Breast epithelium (tissue), 4 donors: Measurements from ENCODE around the gene GABRR2. TPM values are rescaled to one million over a fixed set of nuclear protein-coding genes. Genes with fewer than 3 reads are reported as not detected.

Experiments used
- DNase-seq, 2 donors: peaks; one replicate each; pipeline ENCODE4 v3.0.0-alpha.2; 2019; ENCODE audit warnings: low spot score in 2 of 2
- H3K27ac ChIP-seq, 2 donors: fragments of 200-600 bp; sonication (generic) in 1 of 2; one replicate each; pipeline ENCODE4 v1.5.1; 2016 to 2019; ENCODE audit warnings: mild to moderate bottlenecking in 1 of 2
- H3K27me3 ChIP-seq, 2 donors: fragments of 200-600 bp; sonication (generic) in 1 of 2; one replicate each; pipeline versions ENCODE4 v1.5.1 to v1.6.0; 2017 to 2019; ENCODE audit warnings: control low read depth in 1 of 2, mild to moderate bottlenecking in 1 of 2
- H3K36me3 ChIP-seq: fragments of 200-600 bp; one replicate; pipeline ENCODE4 v1.5.1; 2019
- H3K4me1 ChIP-seq, 2 donors: fragments of 200-600 bp; sonication (generic); one replicate each; pipeline ENCODE4 v1.5.1; 2016 to 2019; ENCODE audit warnings: control low read depth in 1 of 2
- H3K4me3 ChIP-seq, 3 donors: fragments of 200-600 bp; sonication (generic); 1 replicate in 2 of 3; 2 replicates in 1 of 3; pipeline ENCODE4 v1.5.1; 2016 to 2019; ENCODE audit warnings: mild to moderate bottlenecking in 3 of 3, moderate library complexity in 2 of 3
- H3K9me3 ChIP-seq, 2 donors: fragments of 200-600 bp; sonication (generic) in 1 of 2; one replicate each; pipeline ENCODE4 v1.5.1; 2016 to 2019; ENCODE audit warnings: control low read depth in 1 of 2
- CTCF ChIP-seq, 3 donors: fragments of 450-650 bp; IDR thresholded peaks; one replicate each; pipeline ENCODE4 v1.5.1; 2016 to 2017; ENCODE audit warnings: antibody characterized with exemption in 3 of 3, mild to moderate bottlenecking in 3 of 3, moderate library complexity in 3 of 3
- POLR2A ChIP-seq: fragments of 450-650 bp; IDR thresholded peaks from one replicate; pipeline ENCODE4 v1.6.1; 2016; ENCODE audit warnings: antibody characterized with exemption, mild to moderate bottlenecking, moderate library complexity
- POLR2AphosphoS5 ChIP-seq, 3 donors: sonication (generic); formaldehyde crosslinking; IDR thresholded peaks; one replicate each; pipeline ENCODE4 v1.6.1; 2017; ENCODE audit warnings: antibody characterized with exemption in 3 of 3
- intact Hi-C: fragments of 100-400 bp; cut with DNase I; formaldehyde crosslinking; loops from one replicate; pipeline ENCODE4 v1.15.1; 2023; ENCODE audit warnings: low total_unique reads
- total RNA-seq, 3 donors: library from RNA; depleted of rRNA; stranded (reverse); fragments of >200 nt; gene quantifications; one replicate each; pipeline ENCODE4 v1.1.0, GENCODE V29; 2016

The GABRR2 gene
- total RNA-seq, 3 donors from 2014 or later: 0.32 to 3.3 (median 2.3) TPM

- Histone ChIP-seq H3K36me3 (no peaks in the 10 kb centered on the region), H3K9me3 (no peaks in the 10 kb centered on the region), H3K4me1 (peaks cover 0 to 16% of the 10 kb centered on the region in 2 donors), H3K27ac (no peak overlapping the region), H3K27me3 (no peaks in the 10 kb centered on the region), H3K4me3 (no peak overlapping the region)
- TF ChIP-seq POLR2AphosphoS5 (IDR thresholded peaks at IDR 0.05) (no peak), CTCF (IDR thresholded peaks at IDR 0.05) (no peak)
- no peak for DNase-seq
- intact Hi-C loops: no loop called here
Measured at GRCh38 chr6:89314692-89315091, 407 bp downstream of the GABRR2 start.

- DNase-seq: no peak
- peaks cover 0 to 16% of the 10 kb centered on the region in 2 donors for H3K4me1 ChIP-seq
- TF ChIP-seq POLR2A (no peak), POLR2AphosphoS5 (IDR thresholded peaks at IDR 0.05) (no peak), CTCF (IDR thresholded peaks at IDR 0.05) (no peak)
- peak overlapping the region; percentile 74 to 76 for H3K27ac ChIP-seq
- H3K36me3 ChIP-seq: no peaks in the 10 kb centered on the region
- H3K4me3 ChIP-seq: no peak overlapping the region
- H3K9me3 ChIP-seq: no peaks in the 10 kb centered on the region
- intact Hi-C loops: no loop called here
- H3K27me3 ChIP-seq: no peaks in the 10 kb centered on the region
Measured at GRCh38 chr6:89313006-89313405, 2.1 kb downstream of the GABRR2 start.

- TF ChIP-seq CTCF (IDR thresholded peaks at IDR 0.05) (peak in 2 of 3 donors; percentile 41 to 60), POLR2A (no peak)
- intact Hi-C loops: no loop called here
- peak in 1 of 2 donors; percentile 43 for DNase-seq
- Histone ChIP-seq H3K27ac (peak overlapping the region; percentile 74 to 76), H3K9me3 (no peaks in the 10 kb centered on the region), H3K4me1 (peaks cover 0 to 16% of the 10 kb centered on the region in 2 donors), H3K27me3 (no peaks in the 10 kb centered on the region), H3K36me3 (no peaks in the 10 kb centered on the region), H3K4me3 (peak overlapping the region in 2 of 3 donors; percentile 11 to 36)
Measured at GRCh38 chr6:89311853-89312531, 3.1 kb downstream of the GABRR2 start.

- DNase-seq: no peak
- no peak for TF ChIP-seq POLR2AphosphoS5 (IDR thresholded peaks at IDR 0.05)
- TF ChIP-seq CTCF (IDR thresholded peaks at IDR 0.05): no peak
- no peak for TF ChIP-seq POLR2A
- intact Hi-C loops: no loop called here
- Histone ChIP-seq H3K36me3 (no peaks in the 10 kb centered on the region), H3K9me3 (no peaks in the 10 kb centered on the region), H3K4me3 (peak overlapping the region in 1 of 3 donors; percentile 36), H3K4me1 (peaks cover 0 to 16% of the 10 kb centered on the region in 2 donors), H3K27me3 (no peaks in the 10 kb centered on the region), H3K27ac (peak overlapping the region; percentile 74 to 76)
Measured at GRCh38 chr6:89311530-89311852, 3.6 kb downstream of the GABRR2 start.

- intact Hi-C loops: no loop called here
- Histone ChIP-seq H3K9me3 (no peaks in the 10 kb centered on the region), H3K27ac (peak overlapping the region; percentile 74 to 76), H3K4me1 (peaks cover 0 to 16% of the 10 kb centered on the region in 2 donors), H3K36me3 (no peaks in the 10 kb centered on the region), H3K4me3 (no peak overlapping the region), H3K27me3 (no peaks in the 10 kb centered on the region)
- no peak for DNase-seq
- TF ChIP-seq POLR2A (no peak), POLR2AphosphoS5 (IDR thresholded peaks at IDR 0.05) (no peak), CTCF (IDR thresholded peaks at IDR 0.05) (no peak)
Measured at GRCh38 chr6:89310929-89311328, 4.2 kb downstream of the GABRR2 start.
